ENCODE data around the gene DAPK1. TPM values are rescaled to one million over a fixed set of nuclear protein-coding genes. Genes with fewer than 3 reads are reported as not detected.

DAPK1 gene
- total and polyA plus RNA-seq, 4 donors: 33.0 to 301 (median 94.1) TPM

DNA sequence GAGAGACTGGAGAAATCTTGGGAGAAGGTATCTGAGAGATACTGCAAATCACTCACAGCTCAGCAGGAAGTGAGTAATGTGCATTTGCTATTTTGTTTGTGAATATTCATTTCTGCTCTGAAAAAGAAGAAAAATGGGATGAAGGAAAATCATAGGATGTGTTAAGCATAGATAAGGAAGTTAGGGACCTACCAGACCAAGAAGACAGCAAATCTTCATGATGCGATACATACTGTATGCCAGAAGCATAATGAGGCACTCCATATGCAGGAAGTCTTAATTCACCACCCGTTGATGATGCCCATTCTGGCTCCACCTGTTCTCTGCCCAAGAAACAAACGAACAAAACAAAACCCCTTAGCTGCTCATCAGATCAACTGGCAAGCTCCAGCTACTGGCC is 6.1 kb upstream of the DAPK1 start:
- peaks cover 0 to 10% (median 0%) of the 10 kb centered on the region in 5 donors for H3K4me1 ChIP-seq (ENCODE audit: control insufficient read depth in 5 of 5, insufficient read depth in 5 of 5, low read length in 5 of 5)
- H3K27me3 ChIP-seq (ENCODE audit: control insufficient read depth in 3 of 3, insufficient read depth in 3 of 3, low read length in 2 of 3): peaks cover 0 to 4% (median 0%) of the 10 kb centered on the region in 3 donors
- ATAC-seq (ENCODE audit: insufficient read depth, low FRiP score) (no peak), DNase-seq (no peak)
- H3K27ac ChIP-seq (ENCODE audit: low read depth in 1 of 2, low read length in 1 of 2): no peak overlapping the region
- 52 to 56% methylated on average over 3 of the region's 3 CpGs for WGBS, 2 donors
- no peak overlapping the region for H3K4me3 ChIP-seq
- no peaks in the 10 kb centered on the region for H3K36me3 ChIP-seq (ENCODE audit: control insufficient read depth in 4 of 4, insufficient read depth in 4 of 4, low read length in 4 of 4)
- no peak overlapping the region for H3K9ac ChIP-seq (ENCODE audit: insufficient read depth in 1 of 2, low read length in 2 of 2)
- H3K9me3 ChIP-seq (ENCODE audit: control insufficient read depth in 4 of 4, insufficient read depth in 3 of 4, low read length in 3 of 4): no peaks in the 10 kb centered on the region
- TF ChIP-seq, protein P1, sequence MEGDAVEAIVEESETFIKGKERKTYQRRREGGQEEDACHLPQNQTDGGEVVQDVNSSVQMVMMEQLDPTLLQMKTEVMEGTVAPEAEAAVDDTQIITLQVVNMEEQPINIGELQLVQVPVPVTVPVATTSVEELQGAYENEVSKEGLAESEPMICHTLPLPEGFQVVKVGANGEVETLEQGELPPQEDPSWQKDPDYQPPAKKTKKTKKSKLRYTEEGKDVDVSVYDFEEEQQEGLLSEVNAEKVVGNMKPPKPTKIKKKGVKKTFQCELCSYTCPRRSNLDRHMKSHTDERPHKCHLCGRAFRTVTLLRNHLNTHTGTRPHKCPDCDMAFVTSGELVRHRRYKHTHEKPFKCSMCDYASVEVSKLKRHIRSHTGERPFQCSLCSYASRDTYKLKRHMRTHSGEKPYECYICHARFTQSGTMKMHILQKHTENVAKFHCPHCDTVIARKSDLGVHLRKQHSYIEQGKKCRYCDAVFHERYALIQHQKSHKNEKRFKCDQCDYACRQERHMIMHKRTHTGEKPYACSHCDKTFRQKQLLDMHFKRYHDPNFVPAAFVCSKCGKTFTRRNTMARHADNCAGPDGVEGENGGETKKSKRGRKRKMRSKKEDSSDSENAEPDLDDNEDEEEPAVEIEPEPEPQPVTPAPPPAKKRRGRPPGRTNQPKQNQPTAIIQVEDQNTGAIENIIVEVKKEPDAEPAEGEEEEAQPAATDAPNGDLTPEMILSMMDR (IDR thresholded peaks at IDR 0.05; ENCODE audit: control extremely low read depth, extremely low read depth): no peak

DNA sequence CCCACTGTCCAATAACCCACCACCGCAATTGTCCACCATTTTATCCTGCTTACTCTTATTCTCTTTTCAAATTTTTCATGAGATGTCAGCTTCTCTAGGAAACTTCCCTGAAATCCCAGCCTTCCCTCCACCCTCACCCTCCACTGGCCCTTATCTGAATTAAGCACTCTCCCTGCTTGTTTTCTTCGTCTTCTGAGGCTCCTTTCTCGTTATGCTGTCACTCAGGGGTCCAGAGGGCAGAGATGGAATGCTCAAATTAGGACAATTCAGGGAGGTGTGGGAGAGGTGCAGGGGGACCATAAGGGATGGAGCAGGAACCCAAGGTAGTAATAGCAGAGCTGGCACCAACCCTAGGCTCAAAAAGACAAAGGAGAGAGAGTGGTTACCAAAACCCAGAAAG is 5.0 kb upstream of the DAPK1 start:
- TF ChIP-seq, protein P1 (IDR thresholded peaks at IDR 0.05; ENCODE audit: control extremely low read depth, extremely low read depth): no peak
- Histone ChIP-seq H3K27me3 (ENCODE audit: control insufficient read depth in 3 of 3, insufficient read depth in 3 of 3, low read length in 2 of 3) (peaks cover 0 to 4% (median 0%) of the 10 kb centered on the region in 3 donors), H3K9ac (ENCODE audit: insufficient read depth in 1 of 2, low read length in 2 of 2) (no peak overlapping the region), H3K36me3 (ENCODE audit: control insufficient read depth in 4 of 4, insufficient read depth in 4 of 4, low read length in 4 of 4) (no peaks in the 10 kb centered on the region), H3K27ac (ENCODE audit: low read depth in 1 of 2, low read length in 1 of 2) (no peak overlapping the region), H3K9me3 (ENCODE audit: control insufficient read depth in 4 of 4, insufficient read depth in 3 of 4, low read length in 3 of 4) (peaks cover 0 to 3% (median 0%) of the 10 kb centered on the region in 4 donors), H3K4me1 (ENCODE audit: control insufficient read depth in 5 of 5, insufficient read depth in 5 of 5, low read length in 5 of 5) (peaks cover 0 to 16% (median 4%) of the 10 kb centered on the region in 5 donors), H3K4me3 (no peak overlapping the region)
- 62 to 69% methylated on average over 3 of the region's 3 CpGs for WGBS, 2 donors
- no peak for ATAC-seq (ENCODE audit: insufficient read depth, low FRiP score)
- no peak for DNase-seq

DNA sequence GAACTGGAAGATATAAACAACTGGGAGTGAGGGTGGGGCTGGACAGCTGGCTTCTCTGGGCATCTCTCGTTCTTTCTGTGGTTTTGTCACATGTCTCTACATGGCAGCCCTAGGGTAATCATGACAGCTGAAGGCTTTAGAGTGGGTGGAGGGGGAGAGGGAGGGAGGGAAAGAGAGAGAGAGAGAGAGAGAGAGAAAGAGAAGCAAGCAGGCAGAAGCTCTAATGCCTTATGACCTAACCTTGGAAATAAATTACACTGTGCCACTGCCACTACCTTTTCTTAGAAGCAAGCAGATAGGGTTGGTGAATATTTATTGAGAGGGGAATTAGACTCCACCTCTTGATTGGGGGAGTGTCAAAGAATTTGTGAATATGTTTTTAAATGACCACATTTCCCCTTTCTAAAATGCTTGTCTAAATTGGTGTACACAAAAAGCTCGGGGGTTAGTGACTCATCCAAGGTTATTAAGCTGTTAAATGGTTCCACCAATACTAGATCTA is 2.6 kb upstream of the DAPK1 start:
- Histone ChIP-seq H3K4me1 (ENCODE audit: control insufficient read depth in 5 of 5, insufficient read depth in 5 of 5, low read length in 5 of 5) (peaks cover 0 to 24% (median 4%) of the 10 kb centered on the region in 5 donors), H3K9ac (ENCODE audit: insufficient read depth in 1 of 2, low read length in 2 of 2) (no peak overlapping the region), H3K27ac (ENCODE audit: low read depth in 1 of 2, low read length in 1 of 2) (no peak overlapping the region), H3K4me3 (no peak overlapping the region), H3K36me3 (ENCODE audit: control insufficient read depth in 4 of 4, insufficient read depth in 4 of 4, low read length in 4 of 4) (peaks cover 0 to 6% (median 0%) of the 10 kb centered on the region in 4 donors), H3K9me3 (ENCODE audit: control insufficient read depth in 4 of 4, insufficient read depth in 3 of 4, low read length in 3 of 4) (peaks cover 0 to 8% (median 0%) of the 10 kb centered on the region in 4 donors), H3K27me3 (ENCODE audit: control insufficient read depth in 3 of 3, insufficient read depth in 3 of 3, low read length in 2 of 3) (peaks cover 0 to 4% (median 0%) of the 10 kb centered on the region in 3 donors)
- TF ChIP-seq, protein P1 (IDR thresholded peaks at IDR 0.05; ENCODE audit: control extremely low read depth, extremely low read depth): no peak
- WGBS, 2 donors: 9 to 22% methylated on average over 2 of the region's 2 CpGs
- no peak for ATAC-seq (ENCODE audit: insufficient read depth, low FRiP score)
- peak in 2 of 3 donors; percentile 33 to 50 for DNase-seq

Data from lung (tissue), 12 donors.